ENCODE measurements around the gene TCERG1L. TPM values are rescaled to one million over a fixed set of nuclear protein-coding genes. Genes with fewer than 3 reads are reported as not detected.

The TCERG1L gene
- total RNA-seq, 4 donors from 2014 or later, result 0.42 to 1.3 TPM; not detected in 2

GRCh38 chr10:131246775-131247174, 64.7 kb downstream of the TCERG1L start:
- H3K4me1 ChIP-seq, result no peaks in the 10 kb centered on the region
- no peak for DNase-seq (ENCODE audit: low spot score in 2 of 2)
- no peak overlapping the region for H3K27ac ChIP-seq
- TF ChIP-seq POLR2A (IDR thresholded peaks at IDR 0.05) (no peak), CTCF (IDR thresholded peaks at IDR 0.05) (no peak), EP300 (IDR thresholded peaks at IDR 0.05) (no peak)
- H3K36me3 ChIP-seq, result no peaks in the 10 kb centered on the region
- no peaks in the 10 kb centered on the region for H3K27me3 ChIP-seq
- H3K4me3 ChIP-seq, result no peak overlapping the region
- 83 to 84% methylated on average over 17 of the region's 17 CpGs for WGBS, 2 donors
- H3K9me3 ChIP-seq, result no peaks in the 10 kb centered on the region

- Histone ChIP-seq H3K27ac (no peak overlapping the region), H3K9me3 (no peaks in the 10 kb centered on the region), H3K36me3 (no peaks in the 10 kb centered on the region), H3K4me3 (no peak overlapping the region), H3K27me3 (no peaks in the 10 kb centered on the region), H3K4me1 (no peaks in the 10 kb centered on the region)
- DNase-seq (ENCODE audit: low spot score in 2 of 2), result no peak
- WGBS, 2 donors, result 71 to 78% methylated on average over 4 of the region's 4 CpGs
- TF ChIP-seq POLR2A (IDR thresholded peaks at IDR 0.05), result no peak
Measured at GRCh38 chr10:131246089-131246488, 65.4 kb downstream of the TCERG1L start.

- H3K4me1 ChIP-seq, result no peaks in the 10 kb centered on the region
- H3K36me3 ChIP-seq, result no peaks in the 10 kb centered on the region
- TF ChIP-seq POLR2A (IDR thresholded peaks at IDR 0.05) (no peak), CTCF (IDR thresholded peaks at IDR 0.05) (no peak), EP300 (IDR thresholded peaks at IDR 0.05) (no peak)
- no peaks in the 10 kb centered on the region for H3K9me3 ChIP-seq
- no peaks in the 10 kb centered on the region for H3K27me3 ChIP-seq
- no peak overlapping the region for H3K27ac ChIP-seq
- no peak overlapping the region for H3K4me3 ChIP-seq
- no peak for DNase-seq (ENCODE audit: low spot score in 2 of 2)
- WGBS, 2 donors, result 75 to 80% methylated on average over 22 of the region's 22 CpGs
Measured at GRCh38 chr10:131245475-131246059, 66.0 kb downstream of the TCERG1L start.

GRCh38 chr10:131244836-131245235, 66.7 kb downstream of the TCERG1L start:
- Histone ChIP-seq H3K4me1 (no peaks in the 10 kb centered on the region), H3K4me3 (no peak overlapping the region), H3K36me3 (no peaks in the 10 kb centered on the region), H3K27me3 (no peaks in the 10 kb centered on the region), H3K27ac (no peak overlapping the region), H3K9me3 (no peaks in the 10 kb centered on the region)
- WGBS, 2 donors, result 88% methylated on average over 1 of the region's 1 CpG
- TF ChIP-seq EP300 (IDR thresholded peaks at IDR 0.05) (no peak), CTCF (IDR thresholded peaks at IDR 0.05) (no peak), POLR2A (IDR thresholded peaks at IDR 0.05) (no peak)
- no peak for DNase-seq (ENCODE audit: low spot score in 2 of 2)

- peaks cover 0 to 7% of the 10 kb centered on the region in 2 donors for H3K27me3 ChIP-seq
- TF ChIP-seq CTCF (IDR thresholded peaks at IDR 0.05), result no peak
- H3K36me3 ChIP-seq, result no peaks in the 10 kb centered on the region
- H3K9me3 ChIP-seq, result no peaks in the 10 kb centered on the region
- no peak for DNase-seq (ENCODE audit: low spot score in 2 of 2)
- 87 to 90% methylated on average over 12 of the region's 12 CpGs for WGBS, 2 donors
- no peak overlapping the region for H3K4me3 ChIP-seq
- H3K27ac ChIP-seq, result no peak overlapping the region
- no peaks in the 10 kb centered on the region for H3K4me1 ChIP-seq
Measured at GRCh38 chr10:131243076-131243475, 68.4 kb downstream of the TCERG1L start.

- peaks cover 0 to 8% of the 10 kb centered on the region in 2 donors for H3K27me3 ChIP-seq
Measured at GRCh38 chr10:131242007-131242406, 69.5 kb downstream of the TCERG1L start.

More at GRCh38 chr10:131242007-131242406, 69.5 kb downstream of the TCERG1L start:
- H3K27ac ChIP-seq, result no peak overlapping the region
- H3K4me1 ChIP-seq, result no peaks in the 10 kb centered on the region
- H3K36me3 ChIP-seq, result no peaks in the 10 kb centered on the region
- no peak overlapping the region for H3K4me3 ChIP-seq
- H3K9me3 ChIP-seq, result no peaks in the 10 kb centered on the region
- no peak for TF ChIP-seq POLR2A (IDR thresholded peaks at IDR 0.05)
- DNase-seq (ENCODE audit: low spot score in 2 of 2), result no peak
- 14 to 19% methylated on average over 8 of the region's 8 CpGs for WGBS, 2 donors

Data from tibial nerve (tissue), 4 donors.